GM21515 (cell line): ENCODE measurements around the gene TIE1.
"Not testable (repeated sequence)": the region's sequence is repeated elsewhere in the genome, so short reads cannot be mapped to it uniquely, and the experiment has no call there.

ENCODE experiments used
- ATAC-seq: cut with Tn5 transposase; IDR thresholded peaks from one replicate; pipeline ENCODE4 v1.9.1; 2021; ENCODE audit not compliant: unreplicated experiment

TIE1 gene

DNA sequence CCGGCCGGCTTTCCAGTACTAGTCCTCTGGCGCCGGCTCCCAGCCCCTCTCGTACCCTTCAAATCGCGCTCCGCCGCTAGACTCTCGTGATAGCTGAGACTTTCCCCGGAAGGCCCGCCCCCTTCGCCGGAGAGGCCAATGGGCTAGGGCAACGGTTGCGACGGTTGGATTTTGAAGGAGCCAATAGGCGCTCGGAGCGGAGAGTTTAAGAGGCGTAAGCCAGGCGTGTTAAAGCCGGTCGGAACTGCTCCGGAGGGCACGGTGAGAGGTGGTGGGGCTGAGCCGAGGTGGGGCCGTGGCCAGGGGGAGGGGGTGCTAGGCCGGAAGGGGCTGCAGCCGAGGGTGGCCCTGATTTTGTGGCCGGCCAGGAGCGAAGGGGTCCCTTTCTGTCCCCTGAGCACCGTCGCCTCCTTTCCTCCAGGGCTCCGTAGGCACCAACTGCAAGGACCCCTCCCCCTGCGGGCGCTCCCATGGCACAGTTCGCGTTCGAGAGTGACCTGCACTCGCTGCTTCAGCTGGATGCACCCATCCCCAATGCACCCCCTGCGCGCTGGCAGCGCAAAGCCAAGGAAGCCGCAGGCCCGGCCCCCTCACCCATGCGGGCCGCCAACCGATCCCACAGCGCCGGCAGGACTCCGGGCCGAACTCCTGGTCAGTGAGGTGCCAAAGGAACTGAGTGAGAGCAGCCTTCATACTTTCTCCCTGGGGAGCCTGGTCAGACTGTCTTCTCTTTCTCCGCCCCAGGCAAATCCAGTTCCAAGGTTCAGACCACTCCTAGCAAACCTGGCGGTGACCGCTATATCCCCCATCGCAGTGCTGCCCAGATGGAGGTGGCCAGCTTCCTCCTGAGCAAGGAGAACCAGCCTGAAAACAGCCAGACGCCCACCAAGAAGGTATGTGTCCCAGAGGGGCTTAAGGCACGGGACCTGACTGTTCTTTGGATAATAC lies 58.2 kb downstream of the TIE1 start, which contains the start of gene CDC20:
Gene CDC20, plus strand, starts transcription at position 236 of the 948 bp plus-strand sequence. Its CDS starts 235 bp downstream, at position 471.
- ATAC-seq: peak; percentile 94

DNA sequence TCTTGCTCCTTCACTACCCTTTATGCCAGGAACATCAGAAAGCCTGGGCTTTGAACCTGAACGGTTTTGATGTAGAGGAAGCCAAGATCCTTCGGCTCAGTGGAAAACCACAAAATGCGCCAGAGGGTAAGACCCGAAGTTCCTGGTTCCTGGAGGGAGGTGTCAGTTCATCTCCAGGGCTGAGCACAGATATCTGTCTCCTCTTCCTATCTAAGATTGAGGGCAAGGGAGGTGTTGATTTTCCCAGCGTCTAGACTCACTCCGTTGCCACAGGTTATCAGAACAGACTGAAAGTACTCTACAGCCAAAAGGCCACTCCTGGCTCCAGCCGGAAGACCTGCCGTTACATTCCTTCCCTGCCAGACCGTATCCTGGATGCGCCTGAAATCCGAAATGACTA lies 58.9 kb downstream of the TIE1 start:
- no peak for ATAC-seq

DNA sequence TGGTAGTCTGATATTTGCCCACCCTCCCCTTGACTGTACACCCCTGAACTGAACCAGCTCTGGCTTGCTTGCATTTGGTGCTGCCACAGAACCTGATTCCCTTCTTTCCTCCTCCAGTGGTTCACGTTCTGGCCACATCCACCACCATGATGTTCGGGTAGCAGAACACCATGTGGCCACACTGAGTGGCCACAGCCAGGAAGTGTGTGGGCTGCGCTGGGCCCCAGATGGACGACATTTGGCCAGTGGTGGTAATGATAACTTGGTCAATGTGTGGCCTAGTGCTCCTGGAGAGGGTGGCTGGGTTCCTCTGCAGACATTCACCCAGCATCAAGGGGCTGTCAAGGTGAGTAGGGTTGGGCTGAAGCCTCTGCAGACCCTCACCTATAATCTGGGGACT lies 59.8 kb downstream of the TIE1 start:
- no peak for ATAC-seq

DNA sequence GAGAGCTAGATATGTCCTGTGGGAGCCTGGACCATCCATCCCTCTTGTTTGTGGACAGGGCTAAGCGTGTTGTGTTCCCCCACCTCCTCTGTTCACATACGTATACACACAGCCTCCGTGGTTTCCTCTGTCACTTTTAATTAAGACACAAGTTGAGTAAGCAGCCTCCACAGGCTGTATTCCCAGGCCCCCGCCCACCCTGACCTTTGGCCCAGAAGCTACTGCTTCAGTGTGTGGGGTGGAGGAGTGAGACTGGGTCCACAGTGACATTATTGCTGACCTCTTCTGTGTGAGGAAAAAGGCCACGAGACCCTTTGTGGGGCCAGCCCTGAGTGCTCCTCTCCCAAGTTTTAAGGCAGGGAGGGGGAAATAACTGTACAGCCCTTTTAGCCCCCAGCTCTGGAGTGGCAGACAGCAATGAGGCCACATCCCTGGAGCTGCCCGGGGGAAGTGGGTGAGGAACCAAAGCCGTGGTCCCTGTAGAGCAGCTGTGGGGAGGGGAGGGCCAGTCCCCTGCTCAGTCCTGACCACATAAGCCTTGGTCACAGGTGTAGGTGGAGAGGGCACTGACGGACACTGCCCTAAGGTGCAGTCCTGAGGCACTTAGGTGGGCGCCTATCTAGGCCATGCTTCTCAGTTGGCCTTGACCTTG lies 62.6 kb downstream of the TIE1 start:
- no peak for ATAC-seq

DNA sequence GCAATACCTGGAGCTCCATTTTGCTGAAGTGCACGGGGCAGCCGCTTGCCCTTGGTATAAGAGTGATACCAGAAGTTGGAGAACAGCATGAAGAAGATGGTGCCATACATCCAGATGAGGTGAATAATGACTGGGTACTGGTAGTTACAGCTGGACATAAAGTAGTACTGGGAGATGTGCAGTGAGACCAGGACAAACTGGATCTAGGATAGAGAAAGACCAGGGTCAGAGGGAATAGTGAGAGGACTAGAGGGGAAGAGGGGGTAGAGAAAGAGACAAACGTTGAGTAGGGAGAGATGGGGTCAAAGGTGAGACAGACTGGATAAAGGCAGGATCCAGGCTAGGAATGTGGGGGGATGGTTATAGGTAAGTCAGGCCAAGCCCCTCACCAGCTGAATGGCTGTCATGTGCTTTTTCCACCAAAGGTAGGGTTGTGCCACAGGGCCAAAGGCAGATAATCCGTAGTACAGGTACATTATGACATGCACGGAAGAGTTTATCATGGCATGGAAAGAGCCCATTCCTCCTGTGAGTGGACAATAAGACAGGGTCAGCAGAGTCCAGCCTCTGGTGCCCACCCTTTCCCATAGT lies 63.2 kb downstream of the TIE1 start:
- no peak for ATAC-seq

DNA sequence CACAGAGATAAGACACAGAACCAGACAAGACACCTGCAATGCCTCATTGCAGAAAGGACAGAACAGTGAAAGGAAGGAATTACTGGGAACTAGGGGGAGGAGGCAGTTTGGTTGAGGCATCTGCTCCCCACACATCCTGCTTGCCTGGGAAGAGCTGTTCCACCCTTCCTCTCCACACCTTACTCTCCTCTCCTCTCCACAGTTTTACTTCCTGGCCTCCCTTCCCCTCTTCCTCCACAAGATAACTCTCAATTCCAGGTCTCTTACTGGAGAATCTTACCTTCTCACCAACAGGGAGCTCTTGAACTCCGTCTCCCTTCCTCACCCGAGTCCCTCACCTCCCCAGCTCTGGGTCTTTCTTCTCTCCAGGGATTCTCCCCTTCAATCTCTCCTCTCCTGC lies 64.9 kb downstream of the TIE1 start:
- no peak for ATAC-seq

DNA sequence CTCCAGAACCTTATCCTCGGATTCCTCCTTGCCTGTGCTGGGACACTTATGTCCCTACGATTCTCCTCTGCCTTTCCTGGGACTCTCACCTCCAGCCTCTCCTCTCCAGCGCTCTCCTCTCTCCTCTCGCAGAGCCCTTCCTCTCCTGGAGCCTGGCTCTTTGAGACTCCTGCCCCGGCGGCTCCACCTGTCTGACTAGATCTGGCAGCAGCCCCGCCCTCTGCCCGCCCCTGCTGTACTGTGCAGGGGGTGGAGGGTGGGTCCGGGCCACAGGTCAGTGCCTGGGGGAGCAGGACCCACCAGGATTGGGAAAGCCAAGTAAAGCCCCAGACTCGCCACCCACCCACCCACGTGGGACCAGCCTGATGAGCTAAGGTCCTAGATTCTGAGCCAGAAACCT lies 65.4 kb downstream of the TIE1 start:
- ATAC-seq: no peak

DNA sequence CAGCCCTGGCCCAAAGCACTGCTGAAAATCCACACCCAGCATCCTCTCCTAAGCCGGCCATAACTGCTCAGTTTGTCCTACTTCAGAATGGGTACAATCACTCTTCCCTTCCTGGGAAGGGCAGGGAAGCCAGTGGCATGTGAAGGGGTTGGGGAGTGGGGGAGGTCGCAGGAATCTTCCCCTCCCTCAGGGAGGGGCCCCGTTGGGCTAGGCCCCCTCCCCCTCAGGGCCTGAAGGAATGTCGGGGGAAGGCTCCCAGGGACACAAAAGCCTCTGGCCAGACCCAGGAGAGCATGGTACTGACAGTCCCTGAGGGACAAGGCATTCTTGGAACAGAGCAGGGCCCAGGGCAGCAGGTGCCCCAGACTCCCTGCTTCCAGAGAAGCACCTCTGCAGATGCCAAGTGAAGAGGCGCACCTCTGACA lies 65.8 kb downstream of the TIE1 start:
- ATAC-seq: no peak

DNA sequence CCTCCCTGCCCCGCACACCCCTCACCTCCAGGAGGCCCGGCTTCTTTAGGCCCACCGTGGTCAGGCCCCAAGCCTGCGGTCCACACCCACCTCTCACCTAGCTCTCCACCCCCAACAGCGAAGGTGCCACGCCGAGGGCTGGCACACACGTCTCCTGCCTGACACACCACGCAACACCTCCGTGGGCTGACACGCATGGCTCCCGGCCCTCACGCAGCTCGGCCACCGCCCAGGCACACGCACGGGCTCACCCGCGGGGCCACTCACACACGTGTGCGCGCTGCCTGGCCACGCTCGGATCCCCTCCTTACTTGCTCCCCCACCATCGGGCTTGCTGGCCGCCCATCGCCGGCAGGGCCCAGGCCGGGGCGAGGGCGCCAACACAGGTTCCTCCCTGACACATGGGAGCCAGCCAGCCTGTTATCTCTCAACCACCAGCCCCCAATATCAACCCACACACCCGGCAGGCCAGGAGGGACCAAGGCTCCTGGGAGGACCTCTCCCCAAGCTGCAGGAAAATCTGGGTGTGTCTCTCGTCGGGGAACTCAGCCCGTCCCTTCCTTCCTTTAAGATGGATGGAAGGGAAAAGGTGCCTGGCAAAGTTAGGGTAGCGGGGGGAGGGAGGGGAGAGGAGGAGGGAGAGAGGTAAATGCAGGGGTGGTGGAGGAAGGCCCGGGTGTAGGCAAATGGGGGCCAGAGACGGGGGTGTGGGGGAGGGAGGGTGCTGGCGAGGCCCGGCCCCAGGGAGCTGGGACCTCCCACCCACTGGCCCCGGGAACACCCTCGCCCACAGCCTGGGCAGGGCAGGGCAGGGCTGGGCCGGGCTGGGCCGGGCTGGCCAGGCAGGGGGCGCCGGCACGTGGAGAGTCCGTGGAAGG lies 66.5 kb downstream of the TIE1 start:
- peak; percentile 33 for ATAC-seq

DNA sequence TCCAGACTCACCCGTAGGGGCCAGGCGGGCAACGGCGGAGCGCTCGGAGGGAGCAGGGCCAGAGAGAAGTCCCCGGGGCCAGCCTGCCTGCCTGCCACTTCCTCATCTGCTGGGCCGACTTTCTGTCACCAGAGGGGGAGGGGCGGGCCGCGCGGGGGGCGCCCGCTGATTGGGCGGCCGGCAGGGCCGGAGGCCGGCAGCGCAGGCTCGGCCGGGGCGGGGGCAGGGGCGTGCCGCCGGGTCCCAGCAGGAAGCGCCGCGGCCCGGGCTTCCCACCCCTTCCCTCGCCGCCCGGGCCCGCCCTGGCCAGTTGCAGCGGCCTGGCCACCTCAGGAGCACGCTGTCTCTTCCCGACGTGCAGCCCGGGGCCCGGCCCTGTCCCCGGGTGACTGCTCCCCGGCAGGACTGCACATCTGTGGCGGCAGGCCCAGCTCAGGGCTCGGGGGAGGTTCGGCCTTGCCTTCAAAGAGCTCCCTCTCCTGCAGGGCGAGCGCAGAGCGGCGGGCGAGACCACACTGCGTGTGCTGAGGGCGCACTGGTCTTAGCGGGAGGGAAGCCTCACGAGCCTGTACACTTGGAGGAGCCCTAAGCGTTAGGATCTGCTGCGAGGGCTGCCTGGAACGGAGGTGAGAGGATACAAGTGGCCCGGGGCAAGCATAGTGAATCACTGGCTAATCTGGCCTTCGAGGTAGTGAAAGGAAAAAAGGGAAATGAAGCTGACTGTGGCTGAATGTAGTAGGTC lies 67.3 kb downstream of the TIE1 start, which contains the start of gene ELOVL1:
Gene ELOVL1, minus strand, starts transcription at position 108 of the 742 bp plus-strand sequence. CDS start 2,402 bp downstream, outside the sequence.
- ATAC-seq: peak; percentile 68

DNA sequence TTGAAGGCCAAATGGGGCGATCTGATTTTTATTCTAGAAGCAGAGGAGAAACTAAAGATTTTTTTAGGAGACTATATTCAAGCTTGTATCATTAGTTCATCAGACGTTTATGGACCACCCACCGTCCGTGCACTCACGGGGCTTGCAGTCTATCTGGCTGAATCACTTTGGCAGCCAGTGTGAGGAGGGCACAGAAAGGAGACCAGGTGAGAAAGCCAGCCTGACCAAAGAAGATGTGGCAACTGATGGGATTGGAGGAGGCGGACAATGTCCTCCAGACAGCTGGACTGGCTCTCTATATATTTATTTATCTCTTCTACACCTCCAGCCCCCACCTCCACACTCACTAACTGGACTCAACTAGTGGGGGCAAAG lies 67.9 kb downstream of the TIE1 start:
- peak; percentile 3 for ATAC-seq

DNA sequence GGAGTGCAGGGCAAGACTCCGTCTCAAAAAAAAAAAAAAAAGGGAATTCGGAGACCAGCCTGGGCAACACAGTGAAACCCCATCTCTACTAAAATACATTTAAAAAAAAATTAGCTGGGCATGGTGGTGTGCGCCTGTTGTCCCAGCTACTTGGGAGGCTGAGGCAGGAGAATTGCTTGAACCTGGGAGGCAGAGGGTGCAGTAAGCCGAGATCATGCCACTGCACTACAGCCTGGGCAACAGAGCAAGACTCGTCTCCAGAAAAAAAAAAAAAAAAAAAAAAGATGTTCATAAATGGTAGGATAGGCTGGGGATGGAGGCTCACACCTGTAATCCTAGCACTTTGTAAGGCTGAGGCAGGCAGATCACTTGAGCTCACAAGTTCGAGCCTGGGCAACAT lies 69.0 kb downstream of the TIE1 start:
- not testable (repeated sequence) for ATAC-seq

DNA sequence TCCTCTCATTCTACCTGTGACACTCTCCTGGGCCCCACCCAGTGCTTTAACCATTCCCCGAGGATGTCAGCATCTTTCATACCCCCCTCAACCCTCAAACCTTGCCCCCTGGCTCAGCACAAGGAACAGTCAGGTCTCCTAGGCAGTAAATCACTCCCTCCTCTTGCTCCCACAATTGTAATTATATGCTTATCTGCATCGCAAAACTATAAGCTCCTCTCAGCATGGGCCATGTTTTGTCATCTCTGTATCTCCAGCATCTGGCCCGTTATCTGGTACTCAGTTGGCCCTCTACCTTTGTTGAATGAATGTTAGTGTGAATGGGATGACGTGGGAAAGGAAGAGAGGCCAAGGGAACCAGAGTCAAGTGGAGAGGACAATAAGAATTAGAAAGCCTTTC lies 69.8 kb downstream of the TIE1 start:
- ATAC-seq: no peak

DNA sequence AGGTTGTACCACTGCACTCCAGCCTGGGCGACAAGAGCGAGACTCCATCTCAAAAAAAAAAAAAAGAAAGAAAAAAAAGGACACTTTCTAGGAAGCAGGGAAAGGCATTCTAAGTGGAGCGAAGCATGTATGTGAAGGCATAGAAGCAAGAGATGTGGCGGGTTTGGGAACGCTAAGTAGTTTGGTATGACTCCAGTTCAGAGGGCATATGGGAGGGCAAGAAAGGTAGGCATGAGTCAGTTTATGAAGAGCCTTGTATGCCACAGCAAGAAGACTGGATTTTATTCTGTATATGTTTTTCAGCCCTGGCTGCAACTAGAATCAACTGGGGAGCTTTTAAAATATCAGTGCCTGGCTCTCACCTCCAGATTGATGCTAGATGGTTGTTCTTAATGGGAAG lies 71.4 kb downstream of the TIE1 start:
- no peak for ATAC-seq
